HepG2 (cell line): ENCODE measurements around the gene TLN1. TPM values are rescaled to one million over a fixed set of nuclear protein-coding genes. Genes with fewer than 3 reads are reported as not detected.

Experiments used
- ATAD3A ChIP-seq: sonication (generic); formaldehyde crosslinking; IDR thresholded peaks from 2 replicates; pipeline ENCODE4 v1.4.0; 2020; ENCODE audit warnings: missing genetic modification reagents
- BORCS8-MEF2B ChIP-seq: sonication (generic); formaldehyde crosslinking; IDR thresholded peaks from 2 replicates; pipeline ENCODE4 v1.8.0; 2022; ENCODE audit warnings: mild to moderate bottlenecking, missing genetic modification reagents
- CHCHD3 ChIP-seq: sonication (generic); formaldehyde crosslinking; IDR thresholded peaks from 2 replicates; pipeline ENCODE4 v1.8.0; 2022; ENCODE audit warnings: mild to moderate bottlenecking, missing genetic modification reagents, moderate library complexity
- DPF2 ChIP-seq: sonication (generic); formaldehyde crosslinking; IDR thresholded peaks from 2 replicates; pipeline ENCODE4 v1.4.0; 2020; ENCODE audit warnings: mild to moderate bottlenecking, low read depth, missing genetic modification reagents, borderline replicate concordance
- FOXA1 ChIP-seq, 2 experiments: fragments of 450-650 bp in 1 of 2; sonication (generic) in 1 of 2; formaldehyde crosslinking in 1 of 2; IDR thresholded peaks; 2 replicates each; pipeline versions ENCODE4 v1.4.0 to v1.6.1; 2016 to 2020; ENCODE audit warnings: missing genetic modification reagents in 1 of 2
- KDM2A ChIP-seq: sonication (generic); formaldehyde crosslinking; IDR thresholded peaks from 2 replicates; pipeline ENCODE4 v1.4.0; 2020; ENCODE audit warnings: low read depth, missing genetic modification reagents, borderline replicate concordance
- KLF12 ChIP-seq: sonication (generic); formaldehyde crosslinking; IDR thresholded peaks from 2 replicates; pipeline ENCODE4 v1.4.0; 2020; ENCODE audit warnings: missing genetic modification reagents, borderline replicate concordance
- NR3C1 ChIP-seq: sonication (generic); formaldehyde crosslinking; IDR thresholded peaks from 2 replicates; pipeline ENCODE4 v1.4.0; 2020; ENCODE audit warnings: missing genetic modification reagents
- SATB2 ChIP-seq: sonication (generic); formaldehyde crosslinking; IDR thresholded peaks from 2 replicates; pipeline ENCODE4 v1.5.0; 2020; ENCODE audit warnings: missing genetic modification reagents
- STAG1 ChIP-seq: sonication (generic); formaldehyde crosslinking; IDR thresholded peaks from 2 replicates; pipeline ENCODE4 v1.4.0; 2020; ENCODE audit warnings: missing genetic modification reagents
- SYNCRIP ChIP-seq: fragments of 200-400 bp; formaldehyde crosslinking; IDR thresholded peaks from 2 replicates; pipeline ENCODE4 v1.6.1; 2018; ENCODE audit warnings: mild to moderate bottlenecking, low read depth, low read length; ENCODE audit not compliant: insufficient read depth
- TBP ChIP-seq: sonication (generic); formaldehyde crosslinking; IDR thresholded peaks from 2 replicates; pipeline ENCODE4 v1.5.0; 2020; ENCODE audit warnings: missing genetic modification reagents
- ZNF101 ChIP-seq: sonication (generic); formaldehyde crosslinking; IDR thresholded peaks from 2 replicates; pipeline ENCODE4 v1.4.0; 2020; ENCODE audit warnings: mild to moderate bottlenecking, low read depth, missing genetic modification reagents, borderline replicate concordance
- ZNF441 ChIP-seq: sonication (generic); formaldehyde crosslinking; IDR thresholded peaks from 2 replicates; pipeline ENCODE4 v1.7.0; 2021; ENCODE audit warnings: missing genetic modification reagents, borderline replicate concordance
- ZNF567 ChIP-seq: sonication (generic); formaldehyde crosslinking; IDR thresholded peaks from 2 replicates; pipeline ENCODE4 v1.8.1; 2023; ENCODE audit warnings: mild to moderate bottlenecking, missing genetic modification reagents, borderline replicate concordance
- ZNF652 ChIP-seq: IDR thresholded peaks from 2 replicates; pipeline ENCODE4 v1.6.1; 2016; ENCODE audit warnings: low read depth, borderline replicate concordance
- ZNF850 ChIP-seq: sonication (generic); formaldehyde crosslinking; conservative IDR thresholded peaks from 2 replicates; pipeline ENCODE4 v1.9.0; 2021; ENCODE audit warnings: mild to moderate bottlenecking, missing genetic modification reagents
- ZNF879 ChIP-seq: sonication (generic); formaldehyde crosslinking; IDR thresholded peaks from 2 replicates; pipeline ENCODE4 v1.8.1; 2023; ENCODE audit warnings: missing genetic modification reagents
- ZSCAN22 ChIP-seq: sonication (generic); formaldehyde crosslinking; IDR thresholded peaks from 2 replicates; pipeline ENCODE4 v1.4.0; 2020; ENCODE audit warnings: mild to moderate bottlenecking, missing genetic modification reagents
- polyA plus RNA-seq, 8 experiments: library from polyadenylated mRNA; depleted of rRNA in 3 of 8; stranded (reverse) in 7 of 8; unstranded in 1 of 8; fragments of >200 nt; fragmentation: Illumina TruSeq in 4 of 8; extraction: Trizol in 4 of 8; gene quantifications; 2 replicates each; pipeline versions ENCODE4 v1.2.1 to v1.2.3, GENCODE V29; 2011 to 2016; ENCODE audit warnings: low read depth in 4 of 8, missing spikeins in 1 of 8, mixed read lengths in 1 of 8; ENCODE audit not compliant: insufficient read depth in 1 of 8
- total RNA-seq, 5 experiments: library from RNA; depleted of rRNA; stranded (reverse); fragments of >200 nt; fragmentation: Illumina TruSeq; extraction: Trizol; gene quantifications; 2 replicates each; pipeline ENCODE4 v1.2.3, GENCODE V29; 2016; ENCODE audit warnings: low read depth in 1 of 5
- TF ChIP-seq, protein P1 (sequence below): fragments of 450-650 bp; IDR thresholded peaks from 2 replicates; pipeline ENCODE4 v1.6.1; 2017
- TF ChIP-seq, protein P2 (sequence below): sonication (generic); formaldehyde crosslinking; IDR thresholded peaks from 2 replicates; pipeline ENCODE4 v1.5.0; 2020; ENCODE audit warnings: missing genetic modification reagents, mild to moderate bottlenecking, borderline replicate concordance
- TF ChIP-seq, protein P3 (sequence below): sonication (generic); formaldehyde crosslinking; IDR thresholded peaks from 2 replicates; pipeline ENCODE4 v1.4.0; 2020; ENCODE audit warnings: mild to moderate bottlenecking, low read depth, missing genetic modification reagents
- TF ChIP-seq, protein P4 (sequence below): sonication (generic); formaldehyde crosslinking; IDR thresholded peaks from 2 replicates; pipeline ENCODE4 v1.5.0; 2020; ENCODE audit warnings: mild to moderate bottlenecking, missing genetic modification reagents, moderate library complexity

Gene TLN1
- total and polyA plus RNA-seq, 2 of the 13 experiments (the other 11 are each of a cell fraction or from before 2014, with no cell fraction given) = 35.2 to 51.8 TPM

DNA sequence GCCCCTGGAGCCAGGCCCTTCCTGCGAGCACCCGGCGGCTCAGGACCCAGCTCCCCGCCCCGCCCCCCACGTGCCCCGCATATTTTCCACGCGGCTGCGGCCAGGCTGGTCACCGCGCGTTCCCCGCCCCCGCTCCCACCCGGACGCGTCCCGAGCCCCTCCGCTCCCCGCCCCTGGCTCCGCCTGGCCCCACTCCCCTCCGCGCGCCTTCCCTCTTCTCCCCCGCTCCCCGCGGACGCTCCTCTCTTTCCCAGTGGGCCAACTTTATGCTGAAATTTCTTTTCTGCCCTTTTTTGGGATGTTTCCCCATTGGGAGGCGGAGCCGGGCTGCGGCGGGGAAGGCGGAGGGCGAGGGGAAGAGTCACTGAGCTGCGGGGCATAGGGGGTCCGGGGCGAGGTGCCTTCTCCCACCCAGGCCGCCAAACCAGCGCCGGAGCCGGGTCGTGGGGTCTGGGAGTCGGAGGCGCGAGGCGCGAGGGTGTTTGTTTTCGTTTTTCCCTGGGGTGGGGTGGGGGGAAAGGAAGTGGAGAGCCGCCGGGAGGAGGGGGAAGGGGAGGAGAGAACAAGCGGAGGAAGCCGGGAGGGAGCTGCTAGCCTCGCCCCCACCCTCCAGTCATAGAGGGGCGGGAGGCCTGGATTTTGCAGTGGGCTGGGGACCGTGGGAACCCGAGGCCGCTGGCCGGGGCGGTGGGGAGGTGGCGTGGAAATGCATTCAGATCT is 41.2 kb downstream of the TLN1 start (continued):
- TF ChIP-seq ZNF567 (CRISPR knock-in tag) (no peak), ZNF101 (CRISPR knock-in tag) (no peak), TBP (no peak), ATAD3A (CRISPR knock-in tag) (no peak), KDM2A (CRISPR knock-in tag) (no peak), KLF12 (no peak), ZNF850 (no peak), SYNCRIP (no peak), CHCHD3 (CRISPR knock-in tag) (no peak), FOXA1 (IDR thresholded peaks at IDR 0.05) (no peak), FOXA1 (CRISPR knock-in tag; IDR thresholded peaks at IDR 0.05) (no peak), NR3C1 (CRISPR knock-in tag) (no peak), ZSCAN22 (CRISPR knock-in tag) (no peak), BORCS8-MEF2B (no peak), STAG1 (no peak), ZNF879 (no peak), ZNF441 (CRISPR knock-in tag) (no peak), SATB2 (CRISPR knock-in tag) (no peak), DPF2 (CRISPR knock-in tag) (no peak), ZNF652 (no peak)
- TF ChIP-seq, protein P1, sequence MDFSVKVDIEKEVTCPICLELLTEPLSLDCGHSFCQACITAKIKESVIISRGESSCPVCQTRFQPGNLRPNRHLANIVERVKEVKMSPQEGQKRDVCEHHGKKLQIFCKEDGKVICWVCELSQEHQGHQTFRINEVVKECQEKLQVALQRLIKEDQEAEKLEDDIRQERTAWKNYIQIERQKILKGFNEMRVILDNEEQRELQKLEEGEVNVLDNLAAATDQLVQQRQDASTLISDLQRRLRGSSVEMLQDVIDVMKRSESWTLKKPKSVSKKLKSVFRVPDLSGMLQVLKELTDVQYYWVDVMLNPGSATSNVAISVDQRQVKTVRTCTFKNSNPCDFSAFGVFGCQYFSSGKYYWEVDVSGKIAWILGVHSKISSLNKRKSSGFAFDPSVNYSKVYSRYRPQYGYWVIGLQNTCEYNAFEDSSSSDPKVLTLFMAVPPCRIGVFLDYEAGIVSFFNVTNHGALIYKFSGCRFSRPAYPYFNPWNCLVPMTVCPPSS = no peak
- TF ChIP-seq, protein P2, sequence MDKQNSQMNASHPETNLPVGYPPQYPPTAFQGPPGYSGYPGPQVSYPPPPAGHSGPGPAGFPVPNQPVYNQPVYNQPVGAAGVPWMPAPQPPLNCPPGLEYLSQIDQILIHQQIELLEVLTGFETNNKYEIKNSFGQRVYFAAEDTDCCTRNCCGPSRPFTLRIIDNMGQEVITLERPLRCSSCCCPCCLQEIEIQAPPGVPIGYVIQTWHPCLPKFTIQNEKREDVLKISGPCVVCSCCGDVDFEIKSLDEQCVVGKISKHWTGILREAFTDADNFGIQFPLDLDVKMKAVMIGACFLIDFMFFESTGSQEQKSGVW = no peak
- TF ChIP-seq, protein P3, sequence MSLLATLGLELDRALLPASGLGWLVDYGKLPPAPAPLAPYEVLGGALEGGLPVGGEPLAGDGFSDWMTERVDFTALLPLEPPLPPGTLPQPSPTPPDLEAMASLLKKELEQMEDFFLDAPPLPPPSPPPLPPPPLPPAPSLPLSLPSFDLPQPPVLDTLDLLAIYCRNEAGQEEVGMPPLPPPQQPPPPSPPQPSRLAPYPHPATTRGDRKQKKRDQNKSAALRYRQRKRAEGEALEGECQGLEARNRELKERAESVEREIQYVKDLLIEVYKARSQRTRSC (CRISPR knock-in tag) = no peak
- TF ChIP-seq, protein P4, sequence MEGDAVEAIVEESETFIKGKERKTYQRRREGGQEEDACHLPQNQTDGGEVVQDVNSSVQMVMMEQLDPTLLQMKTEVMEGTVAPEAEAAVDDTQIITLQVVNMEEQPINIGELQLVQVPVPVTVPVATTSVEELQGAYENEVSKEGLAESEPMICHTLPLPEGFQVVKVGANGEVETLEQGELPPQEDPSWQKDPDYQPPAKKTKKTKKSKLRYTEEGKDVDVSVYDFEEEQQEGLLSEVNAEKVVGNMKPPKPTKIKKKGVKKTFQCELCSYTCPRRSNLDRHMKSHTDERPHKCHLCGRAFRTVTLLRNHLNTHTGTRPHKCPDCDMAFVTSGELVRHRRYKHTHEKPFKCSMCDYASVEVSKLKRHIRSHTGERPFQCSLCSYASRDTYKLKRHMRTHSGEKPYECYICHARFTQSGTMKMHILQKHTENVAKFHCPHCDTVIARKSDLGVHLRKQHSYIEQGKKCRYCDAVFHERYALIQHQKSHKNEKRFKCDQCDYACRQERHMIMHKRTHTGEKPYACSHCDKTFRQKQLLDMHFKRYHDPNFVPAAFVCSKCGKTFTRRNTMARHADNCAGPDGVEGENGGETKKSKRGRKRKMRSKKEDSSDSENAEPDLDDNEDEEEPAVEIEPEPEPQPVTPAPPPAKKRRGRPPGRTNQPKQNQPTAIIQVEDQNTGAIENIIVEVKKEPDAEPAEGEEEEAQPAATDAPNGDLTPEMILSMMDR (CRISPR knock-in tag) = no peak
